Tibial nerve (tissue), 4 donors: ENCODE results near the gene ADAMTSL1.

ENCODE experiments used
- EP300 ChIP-seq, 2 donors: sonication (generic); formaldehyde crosslinking; IDR thresholded peaks; one replicate each; pipeline ENCODE4 v1.6.1; 2017; ENCODE audit warnings: antibody characterized with exemption in 2 of 2, mild to moderate bottlenecking in 1 of 2
- TF ChIP-seq, protein P1 (sequence below), 5 experiments: fragments of 200-600 bp in 3 of 5; fragments of 450-650 bp in 2 of 5; sonication (generic) in 3 of 5; IDR thresholded peaks; one replicate each; pipeline ENCODE4 v1.5.1; 2016 to 2019; ENCODE audit warnings: antibody characterized with exemption in 5 of 5, mild to moderate bottlenecking in 3 of 5, moderate library complexity in 2 of 5

DNA sequence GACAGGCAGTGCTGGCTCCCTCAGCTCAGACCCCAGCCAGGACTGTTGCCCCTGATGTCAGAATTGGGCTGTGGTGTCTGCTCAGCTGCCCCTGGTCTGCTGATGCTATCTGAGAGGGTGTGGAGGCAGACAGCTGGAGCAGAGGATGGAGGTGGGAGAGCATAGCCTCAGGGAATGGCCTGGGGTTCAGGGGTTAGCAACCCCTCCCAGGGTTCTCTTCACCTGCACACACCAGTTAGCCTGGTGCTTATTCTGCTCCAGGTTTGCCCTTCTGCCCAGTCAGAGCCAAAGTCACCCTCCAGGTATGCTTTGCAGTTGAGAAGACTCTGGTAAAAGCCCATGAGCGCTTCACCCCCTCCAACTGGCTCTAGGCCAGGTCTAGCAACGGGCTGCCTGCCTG lies 449.2 kb downstream of the ADAMTSL1 start:
- TF ChIP-seq, protein P1, sequence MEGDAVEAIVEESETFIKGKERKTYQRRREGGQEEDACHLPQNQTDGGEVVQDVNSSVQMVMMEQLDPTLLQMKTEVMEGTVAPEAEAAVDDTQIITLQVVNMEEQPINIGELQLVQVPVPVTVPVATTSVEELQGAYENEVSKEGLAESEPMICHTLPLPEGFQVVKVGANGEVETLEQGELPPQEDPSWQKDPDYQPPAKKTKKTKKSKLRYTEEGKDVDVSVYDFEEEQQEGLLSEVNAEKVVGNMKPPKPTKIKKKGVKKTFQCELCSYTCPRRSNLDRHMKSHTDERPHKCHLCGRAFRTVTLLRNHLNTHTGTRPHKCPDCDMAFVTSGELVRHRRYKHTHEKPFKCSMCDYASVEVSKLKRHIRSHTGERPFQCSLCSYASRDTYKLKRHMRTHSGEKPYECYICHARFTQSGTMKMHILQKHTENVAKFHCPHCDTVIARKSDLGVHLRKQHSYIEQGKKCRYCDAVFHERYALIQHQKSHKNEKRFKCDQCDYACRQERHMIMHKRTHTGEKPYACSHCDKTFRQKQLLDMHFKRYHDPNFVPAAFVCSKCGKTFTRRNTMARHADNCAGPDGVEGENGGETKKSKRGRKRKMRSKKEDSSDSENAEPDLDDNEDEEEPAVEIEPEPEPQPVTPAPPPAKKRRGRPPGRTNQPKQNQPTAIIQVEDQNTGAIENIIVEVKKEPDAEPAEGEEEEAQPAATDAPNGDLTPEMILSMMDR (IDR thresholded peaks at IDR 0.05): no peak
- TF ChIP-seq EP300 (IDR thresholded peaks at IDR 0.05): no peak
